GM12891 (cell line): ENCODE data around the gene NEK11.

Source experiments
- DNase-seq: peaks from one replicate; pipeline ENCODE4 v3.0.0; 2011; ENCODE audit warnings: low spot score; ENCODE audit not compliant: insufficient read length
- FAIRE-seq: peaks from 2 replicates; lab custom pipeline; 2011; peaks lifted over from hg19 to GRCh38; lab: Jason Lieb, UNC
- PAX5 ChIP-seq: IDR thresholded peaks from 2 replicates; pipeline ENCODE4 v1.6.1; 2011; ENCODE audit warnings: low read length, moderate library complexity, mild to moderate bottlenecking; ENCODE audit not compliant: insufficient read depth, severe bottlenecking
- POLR2A ChIP-seq: IDR thresholded peaks from 2 replicates; pipeline ENCODE4 v1.6.1; 2011; ENCODE audit warnings: low read depth, low read length, control low read depth
- POLR2AphosphoS5 ChIP-seq: IDR thresholded peaks from 2 replicates; pipeline ENCODE4 v1.6.1; 2011; ENCODE audit warnings: low read depth, low read length, control low read depth
- POU2F2 ChIP-seq: IDR thresholded peaks from 2 replicates; pipeline ENCODE4 v1.6.1; 2011; ENCODE audit warnings: low read depth, mild to moderate bottlenecking, control low read depth, low read length, moderate library complexity
- SPI1 ChIP-seq: IDR thresholded peaks from 2 replicates; pipeline ENCODE4 v1.6.1; 2011; ENCODE audit warnings: low read depth, low read length, control low read depth
- TAF1 ChIP-seq: IDR thresholded peaks from 2 replicates; pipeline ENCODE4 v1.6.1; 2011; ENCODE audit warnings: low read depth, low read length, control low read depth

The NEK11 gene

GRCh38 chr3:131007256-131007655, 19.4 kb upstream of the NEK11 start:
- no peak for DNase-seq
- TF ChIP-seq POLR2AphosphoS5 (no peak), TAF1 (no peak), POLR2A (no peak), SPI1 (no peak), POU2F2 (no peak), PAX5 (no peak)
- FAIRE-seq: no peak

GRCh38 chr3:131007782-131008181, 18.9 kb upstream of the NEK11 start:
- TF ChIP-seq POLR2A (no peak), PAX5 (no peak), TAF1 (no peak), POU2F2 (no peak), POLR2AphosphoS5 (no peak), SPI1 (no peak)
- DNase-seq: no peak
- FAIRE-seq: no peak

GRCh38 chr3:131008326-131008725, 18.4 kb upstream of the NEK11 start:
- no peak for FAIRE-seq
- no peak for DNase-seq
- TF ChIP-seq POU2F2 (no peak), POLR2AphosphoS5 (no peak), PAX5 (no peak), TAF1 (no peak), POLR2A (no peak), SPI1 (no peak)

- FAIRE-seq (no peak), DNase-seq (no peak)
- TF ChIP-seq POU2F2 (no peak), POLR2AphosphoS5 (no peak), PAX5 (no peak), TAF1 (no peak), POLR2A (no peak)
These were observed 17.0 kb upstream of the NEK11 start for GRCh38 chr3:131009698-131010097.

GRCh38 chr3:131018970-131019369, 7.7 kb upstream of the NEK11 start:
- TF ChIP-seq TAF1 (no peak), SPI1 (no peak), POLR2A (no peak), POU2F2 (no peak), POLR2AphosphoS5 (no peak), PAX5 (no peak)
- FAIRE-seq (peak; percentile 77), DNase-seq (no peak)

- TF ChIP-seq POU2F2: no peak
- TF ChIP-seq TAF1: no peak
- TF ChIP-seq SPI1: no peak
- no peak for TF ChIP-seq POLR2A
- TF ChIP-seq PAX5: no peak
- no peak for TF ChIP-seq POLR2AphosphoS5
- FAIRE-seq (peak; percentile 16), DNase-seq (no peak)
These were observed 6.5 kb upstream of the NEK11 start for GRCh38 chr3:131020122-131020693.

GRCh38 chr3:131025539-131025938, 1.1 kb upstream of the NEK11 start:
- FAIRE-seq (no peak), DNase-seq (no peak)
- TF ChIP-seq TAF1 (no peak), POU2F2 (no peak), PAX5 (no peak), SPI1 (no peak), POLR2A (no peak), POLR2AphosphoS5 (no peak)

GRCh38 chr3:131028844-131029243, 2.2 kb downstream of the NEK11 start:
- DNase-seq: no peak
- no peak for TF ChIP-seq SPI1
- no peak for TF ChIP-seq PAX5
- TF ChIP-seq TAF1: no peak
- TF ChIP-seq POU2F2: no peak
- no peak for TF ChIP-seq POLR2AphosphoS5
- TF ChIP-seq POLR2A: no peak
- FAIRE-seq: no peak

- DNase-seq (no peak), FAIRE-seq (no peak)
- TF ChIP-seq TAF1 (no peak), POU2F2 (no peak), SPI1 (no peak), POLR2AphosphoS5 (no peak)
These were observed 5.0 kb downstream of the NEK11 start for GRCh38 chr3:131031660-131032059.

GRCh38 chr3:131033480-131034080, 6.9 kb downstream of the NEK11 start:
- peak; percentile 78 for FAIRE-seq
- DNase-seq: no peak
- no peak for TF ChIP-seq SPI1
- no peak for TF ChIP-seq PAX5
- no peak for TF ChIP-seq POLR2A
- no peak for TF ChIP-seq TAF1
- TF ChIP-seq POLR2AphosphoS5: no peak
- TF ChIP-seq POU2F2: no peak

GRCh38 chr3:131036200-131036816, 9.6 kb downstream of the NEK11 start:
- no peak for DNase-seq
- TF ChIP-seq SPI1 (no peak), POLR2AphosphoS5 (no peak), POLR2A (no peak), PAX5 (no peak), POU2F2 (no peak), TAF1 (no peak)
- no peak for FAIRE-seq
